ENCODE measurements around the gene DYNLRB1. TPM values are rescaled to one million over a fixed set of nuclear protein-coding genes. Genes with fewer than 3 reads are reported as not detected.

The DYNLRB1 gene
- total and polyA plus RNA-seq, 5 experiments from 2014 or later: 60.1 to 275 (median 216) TPM

Other genes starting within 250 kb of the DYNLRB1 start
- gene AHCY, start 213.1 kb upstream of the DYNLRB1 start, total RNA-seq: 10 to 100 TPM; 26.8 to 27.2 TPM
- gene AHCY, start 213.1 kb upstream of the DYNLRB1 start, polyA plus RNA-seq: 10 to 100 TPM; 30.5 to 40.8 (median 37.4) TPM
- 10 to 100 TPM; 73.2 to 75.9 TPM for gene ITCH, start 153.1 kb upstream of the DYNLRB1 start, total RNA-seq
- gene ITCH, start 153.1 kb upstream of the DYNLRB1 start, polyA plus RNA-seq: 10 to 100 TPM; 12.6 to 19.6 (median 12.8) TPM
- 1 to 10 TPM in 1 of 2 experiments, under 1 TPM in 1; 0.99 to 2.4 TPM for gene MAP1LC3A, start 42.3 kb downstream of the DYNLRB1 start, total RNA-seq
- 1 to 10 TPM in 2 of 3 donors, under 1 TPM in 1; 0.94 to 2.1 (median 1.6) TPM for gene MAP1LC3A, start 42.3 kb downstream of the DYNLRB1 start, polyA plus RNA-seq
- gene PIGU, start 160.7 kb downstream of the DYNLRB1 start, total RNA-seq: 10 to 100 TPM; 11.4 to 14.0 TPM
- 10 to 100 TPM; 18.3 to 25.4 (median 23.2) TPM for gene PIGU, start 160.7 kb downstream of the DYNLRB1 start, polyA plus RNA-seq
- 1 to 10 TPM; 1.7 to 1.8 TPM for gene TP53INP2, start 187.9 kb downstream of the DYNLRB1 start, total RNA-seq
- under 1 TPM; 0.08 to 0.64 (median 0.53) TPM for gene TP53INP2, start 187.9 kb downstream of the DYNLRB1 start, polyA plus RNA-seq

All from naive thymus-derived CD8-positive, alpha-beta T cell (primary cell).